Caco-2 (cell line): ENCODE data around the gene AGBL5. TPM values are rescaled to one million over a fixed set of nuclear protein-coding genes. Genes with fewer than 3 reads are reported as not detected.

Source experiments
- BruUV-seq: library from RNA; stranded (reverse); fragments of 400-500 nt; replicated peaks from 2 replicates; lab custom pipeline; 2021; lab: Mats Ljungman, UMichigan
- CTCF ChIA-PET: fragments of 300-600 bp; sonication (Branson Sonifier 250); formaldehyde crosslinking; loops from one replicate; lab custom pipeline; 2022; ENCODE audit warnings: antibody characterized with exemption; lab: Charles Lee
- POLR2A ChIA-PET: fragments of 300-600 bp; sonication (Branson Sonifier 250); formaldehyde crosslinking; loops from one replicate; lab custom pipeline; 2022; ENCODE audit warnings: antibody characterized with exemption; lab: Charles Lee
- DNase-seq, 2 experiments: peaks; one replicate each; pipeline versions ENCODE4 v3.0.0 to v3.0.0-alpha.2; 2020 to 2022
- H3K27me3 ChIP-seq: replicated peaks from 2 replicates; pipeline ENCODE4 v1.6.0; 2011; ENCODE audit warnings: low read length; ENCODE audit not compliant: control insufficient read depth, insufficient read depth
- H3K36me3 ChIP-seq: 2 replicates; pipeline ENCODE4 v1.5.1; 2011; ENCODE audit warnings: low read length; ENCODE audit not compliant: control insufficient read depth, insufficient read depth
- H3K4me1 ChIP-seq: fragments of 250-450 bp; sonication (Bioruptor Pico); 2 replicates; pipeline ENCODE4 v1.5.1; 2020; ENCODE audit warnings: mild to moderate bottlenecking
- H3K4me3 ChIP-seq: 2 replicates; pipeline ENCODE4 v1.5.1; 2011; ENCODE audit warnings: low read depth, mild to moderate bottlenecking, control low read depth, low read length
- H3K9me3 ChIP-seq: fragments of 250-450 bp; sonication (Bioruptor Pico); 2 replicates; pipeline ENCODE4 v1.5.1; 2020; ENCODE audit warnings: mild to moderate bottlenecking, moderate library complexity
- H3K27ac Mint-ChIP-seq: one replicate; pipeline ENCODE4 v1.8.0; 2022; ENCODE audit warnings: mixed read lengths; ENCODE audit not compliant: unreplicated experiment
- H3K27me3 Mint-ChIP-seq: one replicate; pipeline ENCODE4 v1.8.0; 2022; ENCODE audit warnings: mixed read lengths; ENCODE audit not compliant: insufficient read depth, unreplicated experiment
- H3K36me3 Mint-ChIP-seq: one replicate; pipeline ENCODE4 v1.8.0; 2022; ENCODE audit warnings: mild to moderate bottlenecking, mixed read lengths; ENCODE audit not compliant: insufficient read depth, unreplicated experiment
- H3K4me1 Mint-ChIP-seq: one replicate; pipeline ENCODE4 v1.8.0; 2022; ENCODE audit warnings: low read depth, mixed read lengths; ENCODE audit not compliant: unreplicated experiment
- H3K4me3 Mint-ChIP-seq: one replicate; pipeline ENCODE4 v1.8.0; 2022; ENCODE audit warnings: mild to moderate bottlenecking, moderate library complexity, mixed read lengths; ENCODE audit not compliant: unreplicated experiment
- H3K9me3 Mint-ChIP-seq: one replicate; pipeline ENCODE4 v1.8.0; 2022; ENCODE audit warnings: mixed read lengths; ENCODE audit not compliant: unreplicated experiment
- CTCF ChIP-seq, 2 experiments: fragments of 200-600 bp in 1 of 2; IDR thresholded peaks; 1 replicate in 1 of 2; 2 replicates in 1 of 2; pipeline versions ENCODE4 v1.5.1 to v1.8.0; 2011 to 2022; ENCODE audit warnings: antibody characterized with exemption in 1 of 2, control low read depth in 1 of 2, inconsistent platforms in 1 of 2, low read depth in 1 of 2, low read length in 1 of 2, mild to moderate bottlenecking in 1 of 2, moderate library complexity in 1 of 2; ENCODE audit not compliant: insufficient read depth in 1 of 2, severe bottlenecking in 1 of 2, unreplicated experiment in 1 of 2
- intact Hi-C: fragments of 100-400 bp; cut with micrococcal nuclease; formaldehyde crosslinking; loops from one replicate; pipeline ENCODE4 v1.10.0; 2022; ENCODE audit not compliant: unreplicated experiment
- total RNA-seq: library from RNA; stranded (reverse); gene quantifications from 2 replicates; pipeline ENCODE4 v1.2.3, GENCODE V29; 2022

Gene AGBL5
- total RNA-seq, 1 experiment from 2014 or later: 34.1 TPM

GRCh38 chr2:27038012-27038411 is 13.5 kb upstream of the AGBL5 start:
- peaks cover 5% of the 10 kb centered on the region; the same call in 1 of the 2 replicates for H3K4me1 ChIP-seq
- no peak for TF ChIP-seq CTCF (IDR thresholded peaks at IDR 0.05; ENCODE audit: insufficient read depth in 1 of 2, low read depth in 1 of 2, low read length in 1 of 2, severe bottlenecking in 1 of 2, unreplicated experiment in 1 of 2)
- Mint-ChIP-seq H3K4me1 (peaks cover 7% of the 10 kb centered on the region), H3K27ac (no peak overlapping the region), H3K36me3 (peaks cover 47% of the 10 kb centered on the region), H3K9me3 (no peaks in the 10 kb centered on the region), H3K4me3 (no peak overlapping the region), H3K27me3 (no peaks in the 10 kb centered on the region)
- no peaks in the 10 kb centered on the region for H3K27me3 ChIP-seq
- POLR2A ChIA-PET: no interaction called here
- CTCF ChIA-PET: interaction anchor here (0.7 kb wide), 1 partner anchor 21 kb away, joined by 3 read pairs; no protein-coding TSS in a partner anchor
- H3K36me3 ChIP-seq: peaks cover 2% of the 10 kb centered on the region
- no TSS peak for BruUV-seq
- no peaks in the 10 kb centered on the region for H3K9me3 ChIP-seq
- DNase-seq: no peak
- no peak overlapping the region for H3K4me3 ChIP-seq
- intact Hi-C loops: no loop called here

- peaks cover 2% of the 10 kb centered on the region for H3K36me3 ChIP-seq
- H3K9me3 ChIP-seq: no peaks in the 10 kb centered on the region
- peaks cover 7% of the 10 kb centered on the region for H3K4me1 Mint-ChIP-seq
- H3K27me3 ChIP-seq: no peaks in the 10 kb centered on the region
- H3K36me3 Mint-ChIP-seq: peaks cover 43% of the 10 kb centered on the region
- H3K9me3 Mint-ChIP-seq: no peaks in the 10 kb centered on the region
- no peaks in the 10 kb centered on the region for H3K27me3 Mint-ChIP-seq
- ChIA-PET CTCF (no interaction called here), POLR2A (no interaction called here)
- H3K4me3 ChIP-seq: no peak overlapping the region
- no peak overlapping the region for H3K27ac Mint-ChIP-seq
- no peak for DNase-seq
- H3K4me1 ChIP-seq: peaks cover 4% of the 10 kb centered on the region; the same call in 1 of the 2 replicates
- no TSS peak for BruUV-seq
- no peak for TF ChIP-seq CTCF (IDR thresholded peaks at IDR 0.05; ENCODE audit: insufficient read depth in 1 of 2, low read depth in 1 of 2, low read length in 1 of 2, severe bottlenecking in 1 of 2, unreplicated experiment in 1 of 2)
- intact Hi-C loops: no loop called here
- no peak overlapping the region for H3K4me3 Mint-ChIP-seq
These were observed 12.7 kb upstream of the AGBL5 start for GRCh38 chr2:27038631-27039339.

- Mint-ChIP-seq H3K4me1 (peaks cover under 1% of the 10 kb centered on the region), H3K36me3 (peaks cover 37% of the 10 kb centered on the region), H3K27me3 (no peaks in the 10 kb centered on the region), H3K27ac (no peak overlapping the region), H3K9me3 (no peaks in the 10 kb centered on the region), H3K4me3 (no peak overlapping the region)
- intact Hi-C loops: no loop called here
- Histone ChIP-seq H3K27me3 (no peaks in the 10 kb centered on the region), H3K4me1 (no peaks in the 10 kb centered on the region), H3K4me3 (no peak overlapping the region), H3K36me3 (peaks cover 2% of the 10 kb centered on the region), H3K9me3 (no peaks in the 10 kb centered on the region)
- ChIA-PET CTCF (no interaction called here), POLR2A (no interaction called here)
- no peak for DNase-seq
- no peak for TF ChIP-seq CTCF (IDR thresholded peaks at IDR 0.05; ENCODE audit: insufficient read depth in 1 of 2, low read depth in 1 of 2, low read length in 1 of 2, severe bottlenecking in 1 of 2, unreplicated experiment in 1 of 2)
- BruUV-seq: no TSS peak
These were observed 12.0 kb upstream of the AGBL5 start for GRCh38 chr2:27039426-27039825.
